ENCODE data around the gene TP53AIP1. TPM values are rescaled to one million over a fixed set of nuclear protein-coding genes. Genes with fewer than 3 reads are reported as not detected.

Gene TP53AIP1
- total and polyA plus RNA-seq, 2 of the 8 experiments (the other 6 are each of a cell fraction or from before 2014, with no cell fraction given), result 0.03 TPM; not detected in 1

DNA sequence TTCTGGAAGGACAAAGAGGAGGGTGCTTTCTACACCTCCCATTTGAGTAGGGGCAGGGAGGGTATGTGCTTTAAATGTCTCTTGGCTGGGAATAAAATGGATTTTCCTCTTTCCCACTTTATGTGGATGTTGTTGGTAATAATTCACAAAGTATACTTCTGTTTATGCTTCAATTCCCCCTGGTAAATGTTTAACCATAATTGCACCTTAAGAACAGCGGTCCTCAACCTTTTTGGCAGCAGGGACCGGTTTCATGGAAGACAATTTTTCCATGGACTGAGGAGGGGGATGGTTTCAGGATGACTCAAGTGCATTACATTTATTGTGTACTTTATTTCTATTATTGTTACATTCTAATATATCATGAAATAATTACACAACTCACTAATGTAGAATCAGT, 4.0 kb upstream of the TP53AIP1 start:
- H2BK120ac ChIP-seq (replicated peaks; ENCODE audit: low read depth, low read length), result no peak overlapping the region
- CTCF ChIA-PET (ENCODE audit: partially characterized antibody), result interaction anchor here (0.7 to 20.6 kb wide), 6 partner anchors 9 to 57 kb away, joined by 3 to 473 read pairs (median 12); partner anchors contain the start of genes KCNJ5 and TP53AIP1
- POLR2A ChIA-PET (ENCODE audit: partially characterized antibody), result no interaction called here
- no peak overlapping the region for H3K56ac ChIP-seq (replicated peaks; ENCODE audit: insufficient read length, low read depth, low read length)
- no peaks in the 10 kb centered on the region for H4K20me1 ChIP-seq (replicated peaks in 1 of 2; ENCODE audit: control insufficient read depth in 1 of 2, insufficient read depth in 2 of 2, low read length in 2 of 2)
- peaks cover 0 to 5% (median 0%) of the 10 kb centered on the region in 4 experiments; a peak in 2 of 7 replicates for H3K27me3 ChIP-seq (replicated peaks in 1 of 4; ENCODE audit: control insufficient read depth in 3 of 4, extremely low read depth in 1 of 4, insufficient read depth in 3 of 4, low read length in 3 of 4)
- no peak overlapping the region for H3K23ac ChIP-seq (ENCODE audit: insufficient read length)
- H4K8ac ChIP-seq (ENCODE audit: extremely low read depth, insufficient read depth, low read length), result no peak overlapping the region
- WGBS, 2 experiments (ENCODE audit: extremely low coverage in 1 of 2, insufficient coverage in 1 of 2, insufficient read length in 1 of 2, insufficient replicate concordance in 2 of 2, low coverage in 1 of 2, low lambda C conversion rate in 2 of 2, missing lambda C conversion rate in 1 of 2), result 97% methylated on average over 2 of the region's 2 CpGs; no CpG with 5 or more reads in 1 of the 2 experiments
- no peak for DNase-seq (ENCODE audit: low read depth in 1 of 2, low spot score in 2 of 2)
- H2BK12ac ChIP-seq (ENCODE audit: low read depth, low read length), result no peak overlapping the region
- H3K79me1 ChIP-seq (ENCODE audit: low read depth, low read length), result no peaks in the 10 kb centered on the region
- H3K9ac ChIP-seq (replicated peaks in 1 of 4; ENCODE audit: extremely low read depth in 1 of 4, low read depth in 3 of 4, low read length in 3 of 4), result no peak overlapping the region
- no peaks in the 10 kb centered on the region for H3K23me2 ChIP-seq (ENCODE audit: low read depth, low read length)
- no peak overlapping the region for H2BK5ac ChIP-seq (ENCODE audit: low read depth, low read length)
- no peak overlapping the region for H3K4me2 ChIP-seq (ENCODE audit: insufficient read depth in 1 of 2, low read depth in 2 of 2, low read length in 2 of 2)
- no peak overlapping the region for H3K4ac ChIP-seq (replicated peaks; ENCODE audit: insufficient read length, low read depth, low read length)
- H2AFZ ChIP-seq (ENCODE audit: low read length), result no peak overlapping the region
- H3K18ac ChIP-seq (ENCODE audit: extremely low read depth, low read length), result no peak overlapping the region
- no peaks in the 10 kb centered on the region for H3K36me3 ChIP-seq (ENCODE audit: control insufficient read depth in 2 of 4, insufficient read depth in 4 of 4, low read length in 3 of 4)
- no peak for FAIRE-seq
- no peak overlapping the region for H4K91ac ChIP-seq (replicated peaks; ENCODE audit: insufficient read length, low read length)
- H3K79me2 ChIP-seq (ENCODE audit: control insufficient read depth in 1 of 2, insufficient read depth in 2 of 2, low read length in 2 of 2), result no peaks in the 10 kb centered on the region
- H2BK15ac ChIP-seq (ENCODE audit: low read length), result no peak overlapping the region
- no peak overlapping the region for H3K14ac ChIP-seq (ENCODE audit: insufficient read length)
- H3K4me1 ChIP-seq (replicated peaks in 1 of 4; ENCODE audit: control insufficient read depth in 3 of 4, insufficient read depth in 4 of 4, low read length in 3 of 4), result no peaks in the 10 kb centered on the region; a peak in 1 of 7 replicates
- no peak overlapping the region for H2AK5ac ChIP-seq (ENCODE audit: low read depth, low read length)
- H3K27ac ChIP-seq (ENCODE audit: low read depth, low read length), result no peak overlapping the region
- no peaks in the 10 kb centered on the region for H3K9me3 ChIP-seq (ENCODE audit: insufficient read depth in 2 of 2, low read depth in 1 of 2, low read length in 1 of 2)
- no peak overlapping the region for H2BK20ac ChIP-seq (ENCODE audit: low read length)
- H3K4me3 ChIP-seq (ENCODE audit: extremely low read depth in 1 of 4, insufficient read depth in 2 of 4, low read depth in 3 of 4, low read length in 4 of 4), result no peak overlapping the region
- H4K5ac ChIP-seq (ENCODE audit: insufficient read length, low read depth, low read length), result no peak overlapping the region
- TF ChIP-seq POLR2A (IDR thresholded peaks at IDR 0.05; ENCODE audit: control extremely low read depth in 1 of 2, low read depth in 2 of 2, low read length in 2 of 2), result no peak

Data from H1 (cell line).